ENCODE measurements around the gene CYB561D1.

GRCh38 chr1:109543988-109544735 is 50.3 kb downstream of the CYB561D1 start:
- TF ChIP-seq EZH2 (IDR thresholded peaks at IDR 0.05) = no peak
- no peak for TF ChIP-seq POLR2AphosphoS5 (IDR thresholded peaks at IDR 0.05; ENCODE audit: borderline replicate concordance, low read depth, low read length)
- no peak for TF ChIP-seq FOXP2 (optimal IDR thresholded peaks at IDR 0.05; ENCODE audit: control extremely low read depth, extremely low read length, insufficient read depth)

Measured in SK-N-MC (cell line).